Lung (tissue), 12 donors: Measurements from ENCODE around the gene ARL16. TPM values are rescaled to one million over a fixed set of nuclear protein-coding genes. Genes with fewer than 3 reads are reported as not detected.

ENCODE experiments used
- ATAC-seq: fragments of 200-7000 bp; cut with Tn5 transposase; one replicate; pipeline ENCODE4 v1.9.1; 2020; ENCODE audit warnings: moderate number of reproducible peaks; ENCODE audit not compliant: insufficient read depth, low FRiP score
- DNase-seq, 3 donors: peaks; one replicate each; pipeline ENCODE4 v3.0.0-alpha.2; 2013 to 2017
- H3K27ac ChIP-seq, 2 donors: one replicate each; pipeline ENCODE4 v1.5.1; 2013; ENCODE audit warnings: mild to moderate bottlenecking in 2 of 2, moderate library complexity in 2 of 2, control low read depth in 1 of 2, inconsistent platforms in 1 of 2, low read depth in 1 of 2, low read length in 1 of 2
- H3K27me3 ChIP-seq, 3 donors: one replicate each; pipeline ENCODE4 v1.5.1; 2013; ENCODE audit warnings: low read length in 2 of 3; ENCODE audit not compliant: control insufficient read depth in 3 of 3, insufficient read depth in 3 of 3
- H3K36me3 ChIP-seq, 4 donors: one replicate each; pipeline ENCODE4 v1.5.1; 2013; ENCODE audit warnings: low read length in 4 of 4, mild to moderate bottlenecking in 1 of 4, moderate library complexity in 1 of 4; ENCODE audit not compliant: control insufficient read depth in 4 of 4, insufficient read depth in 4 of 4
- H3K4me1 ChIP-seq, 5 donors: one replicate each; pipeline ENCODE4 v1.5.1; 2013; ENCODE audit warnings: low read length in 5 of 5, mild to moderate bottlenecking in 2 of 5, moderate library complexity in 1 of 5; ENCODE audit not compliant: control insufficient read depth in 5 of 5, insufficient read depth in 5 of 5
- H3K4me3 ChIP-seq: one replicate; pipeline ENCODE4 v1.5.1; 2013; ENCODE audit warnings: mild to moderate bottlenecking, control low read depth, moderate library complexity
- H3K9ac ChIP-seq, 2 donors: one replicate each; pipeline ENCODE4 v1.5.1; 2013; ENCODE audit warnings: low read length in 2 of 2, control low read depth in 1 of 2; ENCODE audit not compliant: insufficient read depth in 1 of 2
- H3K9me3 ChIP-seq, 4 donors: one replicate each; pipeline ENCODE4 v1.5.1; 2013; ENCODE audit warnings: low read length in 3 of 4, mild to moderate bottlenecking in 1 of 4, moderate library complexity in 1 of 4; ENCODE audit not compliant: control insufficient read depth in 4 of 4, insufficient read depth in 3 of 4
- CTCF ChIP-seq: IDR thresholded peaks from 2 replicates; pipeline ENCODE4 v1.5.1; 2012; ENCODE audit warnings: mild to moderate bottlenecking; ENCODE audit errors: control extremely low read depth, extremely low read depth
- WGBS, 2 donors: extraction: QIAGEN DNeasy Blood & Tissue Kit; methylation state at CpG; one replicate each; pipeline ENCODE4 v1.1.7; 2013; 5-methylcytosine and 5-hydroxymethylcytosine counted together
- polyA plus RNA-seq, 2 donors: library from polyadenylated mRNA; stranded (reverse); fragments of 200-250 nt; gene quantifications; one replicate each; pipeline ENCODE4 v1.2.1, GENCODE V29; 2013
- total RNA-seq, 2 donors: library from RNA; depleted of rRNA in 1 of 2; stranded (reverse); fragments of >200 nt in 1 of 2; gene quantifications; one replicate each; pipeline ENCODE4 v1.2.1, GENCODE V29; 2014 to 2021
- donor health status: control.
- donor health status: control.
- donor health status: Bipolar disorder and iron deficiency.
- donor health status: healthy.
- donor health status: DM: yes; HTN: yes; CAD: no.

The ARL16 gene
- total and polyA plus RNA-seq, 4 donors, result 27.4 to 59.5 (median 29.8) TPM

- Histone ChIP-seq H3K27ac (no peak overlapping the region), H3K27me3 (peaks cover 0 to 10% (median 9%) of the 10 kb centered on the region in 3 donors), H3K9me3 (no peaks in the 10 kb centered on the region), H3K4me3 (no peak overlapping the region), H3K9ac (no peak overlapping the region), H3K36me3 (peaks cover 0 to 2% (median 0%) of the 10 kb centered on the region in 4 donors), H3K4me1 (peaks cover 0 to 32% (median 8%) of the 10 kb centered on the region in 5 donors)
- ATAC-seq (no peak), DNase-seq (no peak)
- 73 to 77% methylated on average over 36 of the region's 36 CpGs for WGBS, 2 donors
- TF ChIP-seq CTCF, result no peak
Observed at GRCh38 chr17:81713556-81714411, 30.2 kb upstream of the ARL16 start.

- Histone ChIP-seq H3K9me3 (no peaks in the 10 kb centered on the region), H3K4me1 (peaks cover 0 to 32% (median 8%) of the 10 kb centered on the region in 5 donors), H3K9ac (peak overlapping the region in 1 of 2 donors; percentile 32), H3K36me3 (peaks cover 0 to 2% (median 0%) of the 10 kb centered on the region in 4 donors), H3K27ac (no peak overlapping the region), H3K4me3 (no peak overlapping the region), H3K27me3 (peaks cover 0 to 10% (median 9%) of the 10 kb centered on the region in 3 donors)
- 43 to 63% methylated on average over 18 of the region's 18 CpGs for WGBS, 2 donors
- no peak for TF ChIP-seq CTCF
- ATAC-seq (no peak), DNase-seq (no peak)
Observed at GRCh38 chr17:81713004-81713555, 29.5 kb upstream of the ARL16 start.

- DNase-seq (peak in 1 of 3 donors; percentile 45), ATAC-seq (peak; percentile 6)
- peak overlapping the region; percentile 76 for H3K4me3 ChIP-seq
- H3K9ac ChIP-seq, result peak overlapping the region in 1 of 2 donors; percentile 32
- H3K9me3 ChIP-seq, result no peaks in the 10 kb centered on the region
- TF ChIP-seq CTCF, result no peak
- WGBS, 2 donors, result 4% methylated on average over 41 of the region's 41 CpGs
- peaks cover 0 to 10% (median 9%) of the 10 kb centered on the region in 3 donors for H3K27me3 ChIP-seq
- H3K27ac ChIP-seq, result no peak overlapping the region
- peaks cover 0 to 7% (median 0%) of the 10 kb centered on the region in 4 donors for H3K36me3 ChIP-seq
- H3K4me1 ChIP-seq, result peaks cover 0 to 32% (median 8%) of the 10 kb centered on the region in 5 donors
Observed at GRCh38 chr17:81712468-81713003, 28.9 kb upstream of the ARL16 start.
